ENCODE results near the gene ADCY10.

- no peak for TF ChIP-seq POLR2A (IDR thresholded peaks at IDR 0.05; ENCODE audit: low read length)
- no peak for TF ChIP-seq GATA1 (IDR thresholded peaks at IDR 0.05; ENCODE audit: low read depth, low read length)
Observed at GRCh38 chr1:167926486-167926997, 12.6 kb upstream of the ADCY10 start.
